Stimulated activated CD8-positive, alpha-beta memory T cell treated with anti-CD3 and anti-CD28 coated beads, Interleukin-7, amount 100 ng/mL, for 48 hours (primary cell): ENCODE measurements around the gene ZP3.
"Not testable (repeated sequence)": the region's sequence is repeated elsewhere in the genome, so short reads cannot be mapped to it uniquely, and the experiment has no call there.

Experiments used
- DNase-seq, 2 donors: peaks; one replicate each; pipeline ENCODE4 v3.0.0-alpha.2; 2020; ENCODE audit warnings: low read depth in 1 of 2; ENCODE audit errors: extremely low read depth in 1 of 2

The ZP3 gene

DNA sequence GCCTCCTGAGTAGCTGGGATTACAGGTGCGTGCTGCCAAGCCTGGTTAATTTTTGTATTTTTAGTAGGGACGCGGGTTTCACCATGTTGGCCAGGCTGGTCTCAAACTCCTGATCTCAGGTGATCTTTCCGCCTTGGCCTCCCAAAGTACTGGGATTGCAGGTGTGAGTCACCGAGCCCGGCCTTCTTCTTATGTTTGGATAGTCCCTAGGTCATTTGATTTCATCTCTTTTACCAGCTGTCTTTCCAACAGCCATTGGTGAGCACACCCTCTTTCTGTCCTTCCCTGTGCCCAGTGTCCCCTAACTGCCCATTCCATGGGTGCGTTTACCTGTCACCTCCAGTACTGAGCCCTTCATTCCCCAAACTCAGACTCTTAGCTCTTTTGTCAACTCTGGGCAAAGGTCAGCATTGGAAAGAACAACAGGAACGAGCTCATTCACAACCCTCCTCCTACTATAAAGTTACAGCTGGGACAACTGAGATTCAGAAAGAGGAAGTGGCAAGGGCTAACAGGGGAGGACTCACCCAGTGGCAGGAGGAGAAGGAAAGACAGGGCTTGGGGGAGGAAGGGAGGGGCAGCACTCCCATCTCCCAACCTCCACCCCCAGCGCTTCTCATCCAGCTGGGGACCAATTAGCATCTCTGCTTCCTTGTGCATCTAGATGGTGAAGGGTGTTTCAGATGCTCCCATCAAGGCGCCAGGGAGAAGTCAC, 20.8 kb upstream of the ZP3 start:
- no peak for DNase-seq

DNA sequence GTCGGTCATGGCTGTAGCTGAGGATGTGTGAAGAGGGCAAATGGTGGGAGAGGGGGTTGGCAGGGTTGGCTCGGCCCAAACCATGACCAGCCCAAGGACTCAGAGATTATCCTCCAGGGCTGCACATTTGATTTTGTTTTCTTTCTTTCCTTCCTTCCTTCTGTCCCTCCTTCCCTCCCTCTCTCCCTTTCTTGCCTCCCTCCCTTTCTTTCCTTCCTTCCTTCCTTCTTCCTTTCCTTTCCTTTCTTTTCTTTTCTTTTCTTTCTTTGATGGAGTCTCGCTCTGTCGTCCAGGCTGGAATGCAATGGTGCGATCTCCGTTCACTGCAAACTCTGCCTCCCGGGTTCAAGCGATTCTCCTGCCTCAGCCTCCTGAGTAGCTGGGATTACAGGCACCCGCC, 19.0 kb upstream of the ZP3 start:
- no peak for DNase-seq

DNA sequence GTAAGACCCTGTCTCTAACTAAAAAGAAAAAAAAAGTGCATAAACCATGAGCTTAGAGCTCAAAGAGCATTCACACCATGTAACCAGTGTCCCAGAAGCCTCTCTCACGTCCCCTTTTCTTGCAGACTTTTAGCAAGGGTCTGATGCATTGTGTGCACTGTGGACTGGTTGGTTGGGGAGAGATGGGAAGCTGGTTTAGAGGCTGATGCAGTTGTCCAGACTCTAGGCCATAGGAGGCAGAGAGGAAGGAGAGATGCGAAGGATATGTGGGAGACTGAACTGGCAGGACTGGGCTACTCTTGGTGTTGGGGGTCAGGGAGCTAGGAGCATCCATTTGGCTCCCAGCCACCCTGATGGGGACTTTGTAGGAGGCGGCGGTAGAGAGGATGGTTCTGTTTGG, 17.0 kb upstream of the ZP3 start:
- DNase-seq = no peak

DNA sequence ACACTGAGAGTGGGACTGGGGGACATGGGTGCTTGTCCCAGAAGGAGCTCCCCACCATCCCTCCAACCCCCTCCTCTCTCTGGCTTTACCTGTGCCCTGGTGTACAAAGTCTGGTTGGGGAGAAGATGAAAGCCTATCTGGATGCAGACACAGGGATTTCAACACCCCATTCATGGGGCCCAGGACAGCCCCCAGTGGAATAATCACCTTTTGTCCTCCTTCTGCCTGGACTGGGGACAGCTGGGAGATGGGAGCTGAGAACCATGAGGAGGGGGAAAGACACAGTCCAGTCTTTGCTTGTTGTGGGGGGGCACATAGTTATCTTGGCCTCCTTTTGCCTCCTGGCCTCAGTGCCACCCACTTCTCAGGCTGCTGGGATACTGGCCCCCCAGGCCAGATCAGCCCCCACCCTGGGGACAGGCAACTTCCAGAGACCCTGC, 16.6 kb upstream of the ZP3 start:
- DNase-seq = no peak

DNA sequence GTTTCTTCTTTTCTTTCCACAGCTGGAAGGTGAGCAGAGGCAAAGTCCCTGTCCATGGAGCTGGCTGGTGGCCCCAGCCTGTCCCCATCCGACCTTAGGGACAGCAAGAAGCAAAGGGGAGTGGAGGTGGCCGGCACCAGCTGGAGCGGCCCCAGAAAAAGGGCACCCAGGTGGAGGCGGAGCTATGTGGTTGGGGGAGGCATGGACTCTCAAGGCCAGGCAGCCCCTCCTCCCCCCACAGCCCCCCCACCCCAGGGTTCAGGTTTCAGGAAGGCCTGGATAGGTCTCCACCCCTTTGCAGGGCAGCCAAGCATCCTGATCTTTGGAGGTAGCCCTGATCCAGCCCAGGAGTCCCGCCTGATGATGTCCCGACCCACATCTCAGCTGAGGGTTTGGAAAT, 15.2 kb upstream of the ZP3 start, which contains the start of gene SSC4D:
Gene SSC4D (minus strand): TSS at position 161 of the 400 bp plus-strand sequence. CDS start 5,258 bp downstream, outside the sequence.
- no peak for DNase-seq

DNA sequence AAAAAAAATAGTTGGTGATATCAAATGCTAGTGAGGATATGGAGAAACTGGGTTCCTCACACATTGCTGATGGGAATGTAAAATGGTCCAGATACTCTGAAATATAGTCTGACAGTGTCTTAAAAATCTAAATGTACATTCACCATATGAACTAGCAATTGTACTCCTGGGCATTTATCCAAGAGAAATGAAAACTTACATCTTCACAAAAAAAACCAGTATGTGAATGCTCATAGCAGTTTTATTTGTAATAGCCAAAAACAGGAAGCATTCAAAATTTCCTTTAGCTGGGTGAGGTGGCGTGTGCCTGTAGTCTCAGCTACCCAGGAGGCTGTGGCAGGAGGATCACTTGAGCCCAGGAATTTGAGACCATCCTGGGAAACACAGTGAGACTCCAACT, 13.1 kb upstream of the ZP3 start:
- no peak for DNase-seq

DNA sequence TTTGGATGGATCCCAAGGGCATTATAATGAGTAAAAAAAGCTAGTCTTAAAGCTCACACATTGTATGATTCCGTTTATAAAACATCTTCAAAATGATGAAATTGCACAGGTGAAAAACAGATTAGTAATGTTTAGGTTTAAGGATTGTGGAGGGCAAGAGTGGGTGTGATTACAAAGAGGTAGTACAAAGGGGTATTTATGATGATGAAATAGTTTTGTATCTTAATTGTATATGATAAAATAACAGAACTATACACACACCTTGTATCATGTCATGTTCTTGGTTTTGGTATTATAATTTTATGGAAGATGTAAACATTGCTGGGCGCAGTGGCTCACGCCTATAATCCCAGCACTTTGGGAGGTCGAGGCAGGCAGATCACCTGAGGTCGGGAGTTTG, 12.5 kb upstream of the ZP3 start:
- no peak for DNase-seq

DNA sequence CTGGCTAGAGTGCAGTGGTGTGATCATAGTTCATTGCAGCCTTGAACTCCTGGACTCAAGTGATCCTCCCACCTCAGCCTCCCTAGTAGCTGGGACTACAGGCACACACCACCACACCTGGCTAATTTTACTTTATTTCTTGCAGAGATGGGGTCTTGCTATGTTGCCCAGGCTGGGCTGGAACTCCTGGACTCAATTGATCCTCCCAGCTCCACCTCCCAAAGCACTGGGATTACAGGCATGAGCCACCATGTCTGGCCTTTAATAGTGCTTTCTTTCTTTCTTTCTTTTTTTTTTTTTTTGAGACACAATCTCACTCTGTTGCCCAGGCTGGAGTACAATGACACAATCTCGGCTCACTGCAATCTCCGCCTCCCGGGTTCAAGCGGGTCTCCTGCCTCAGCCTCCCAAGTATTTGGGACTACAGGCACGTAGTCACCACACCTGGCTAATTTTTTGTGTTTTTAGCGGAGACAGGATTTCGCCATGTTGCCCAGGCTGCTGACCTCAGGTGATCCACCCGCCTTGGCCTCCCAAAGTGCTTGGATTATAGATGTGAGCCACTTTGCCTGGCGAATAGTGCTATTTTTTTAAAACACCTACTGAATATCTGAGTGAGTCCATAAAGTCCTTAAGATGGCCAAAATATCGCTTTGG, 7.0 kb upstream of the ZP3 start:
- DNase-seq = not testable (repeated sequence)

DNA sequence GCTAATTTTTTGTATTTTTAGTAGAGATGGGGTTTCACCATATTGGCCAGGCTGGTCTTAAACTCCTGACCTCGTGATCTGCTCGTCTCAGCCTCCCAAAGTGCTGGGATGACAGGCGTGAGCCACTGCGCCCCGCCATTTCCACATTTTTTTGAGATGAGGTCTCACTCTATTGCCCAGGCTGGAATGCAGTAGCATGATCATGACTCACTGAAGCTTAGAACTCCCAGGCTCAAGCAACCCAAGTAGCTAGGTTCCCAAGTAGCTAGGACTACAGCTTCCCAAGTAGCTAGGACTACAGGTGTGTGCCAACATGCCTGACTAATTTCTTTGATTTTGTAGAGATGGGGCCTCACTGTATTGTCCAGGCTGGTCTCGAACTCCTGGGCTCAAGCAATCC, 3.7 kb upstream of the ZP3 start:
- DNase-seq = not testable (repeated sequence)

DNA sequence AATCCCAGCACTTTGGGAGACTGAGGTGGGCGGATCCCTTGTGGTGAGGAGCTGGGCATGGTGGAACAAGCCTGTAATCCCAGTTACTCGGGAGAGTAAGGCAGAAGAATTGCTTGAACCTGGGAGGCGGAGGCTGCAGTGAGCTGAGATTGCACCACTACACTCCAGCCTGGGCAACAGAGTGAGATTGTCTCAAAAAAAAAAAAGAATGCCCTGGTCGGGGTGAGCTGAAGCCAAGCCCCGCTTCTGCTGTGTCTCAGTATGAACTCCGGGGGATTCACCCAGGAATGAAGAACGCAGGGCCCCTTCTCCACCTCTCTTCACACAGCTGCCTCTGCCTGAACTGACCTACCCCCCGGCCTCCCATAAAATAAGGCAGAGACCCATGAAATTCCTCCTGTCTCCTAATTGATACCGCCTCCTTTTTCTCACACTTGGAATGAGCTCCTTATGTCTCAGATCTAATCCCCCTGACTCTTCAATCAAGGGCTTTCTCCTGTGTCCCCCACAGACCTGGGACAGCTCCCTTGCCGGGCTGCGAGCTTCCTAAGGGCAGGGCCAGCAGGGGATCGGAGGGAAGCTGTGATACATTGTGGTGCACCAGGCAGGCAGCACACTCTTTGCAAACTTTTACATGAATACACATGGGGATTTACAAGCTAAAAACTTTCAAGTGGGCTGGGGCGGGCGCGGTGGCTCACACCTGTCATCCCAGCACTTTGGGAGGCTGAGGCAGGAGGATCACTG, 911 bp upstream of the ZP3 start:
- DNase-seq = no peak

DNA sequence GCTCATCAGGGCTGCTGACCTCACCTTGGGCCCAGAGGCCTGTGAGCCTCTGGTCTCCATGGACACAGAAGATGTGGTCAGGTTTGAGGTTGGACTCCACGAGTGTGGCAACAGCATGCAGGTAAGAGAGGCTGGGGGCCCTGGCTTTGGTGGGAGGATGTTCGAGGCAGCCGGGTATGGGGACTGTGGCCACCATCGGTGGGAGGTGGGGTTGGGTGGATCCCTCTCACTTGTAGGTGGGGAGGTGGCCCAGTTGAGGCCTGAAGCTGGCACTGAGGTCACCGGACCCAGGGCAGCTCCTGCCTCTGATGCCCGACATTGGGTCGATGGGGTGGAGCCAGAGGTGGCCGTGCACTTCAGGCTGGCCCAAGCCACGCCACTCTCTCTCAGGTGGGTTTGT, 406 bp downstream of the ZP3 start:
- no peak for DNase-seq

DNA sequence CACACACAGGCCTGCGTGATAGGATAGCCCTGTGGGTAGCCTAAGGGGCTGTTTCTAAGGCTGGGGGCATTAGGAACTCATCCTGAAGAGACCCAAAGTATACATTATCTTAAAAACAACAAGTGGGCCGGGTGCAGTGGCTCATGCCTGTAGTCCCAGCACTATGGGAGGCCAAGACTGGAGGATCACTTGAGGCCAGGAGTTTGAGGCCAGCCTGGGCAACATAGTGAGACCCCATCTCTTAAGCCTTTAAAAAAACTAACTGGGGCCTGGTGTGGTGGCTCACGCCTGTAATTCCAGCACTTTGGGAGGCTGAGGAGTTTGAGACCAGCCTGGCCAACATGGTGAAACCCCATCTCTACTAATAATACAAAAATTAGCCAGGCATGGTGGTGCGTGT, 808 bp downstream of the ZP3 start:
- DNase-seq = not testable (repeated sequence)

DNA sequence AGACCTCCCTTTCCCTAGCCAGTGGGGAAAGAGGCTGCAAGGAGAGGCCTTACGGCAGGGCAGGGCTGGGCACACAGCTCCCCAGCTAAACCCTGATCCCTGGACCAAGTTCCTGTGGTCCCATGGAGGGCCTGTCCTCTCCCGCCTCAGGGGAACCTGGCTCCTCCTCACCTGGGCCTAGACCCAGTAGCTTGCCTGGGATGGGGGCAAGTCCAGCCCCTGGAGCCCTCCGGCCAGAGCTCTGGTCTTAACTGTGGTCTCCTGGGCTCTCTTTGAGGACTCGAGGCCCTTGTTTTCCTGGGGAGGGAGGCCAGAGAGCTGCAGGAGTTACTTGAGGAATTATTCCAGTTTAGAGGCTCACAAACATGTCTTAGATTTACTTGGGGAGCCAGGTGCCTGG, 1.5 kb downstream of the ZP3 start:
- DNase-seq = no peak

DNA sequence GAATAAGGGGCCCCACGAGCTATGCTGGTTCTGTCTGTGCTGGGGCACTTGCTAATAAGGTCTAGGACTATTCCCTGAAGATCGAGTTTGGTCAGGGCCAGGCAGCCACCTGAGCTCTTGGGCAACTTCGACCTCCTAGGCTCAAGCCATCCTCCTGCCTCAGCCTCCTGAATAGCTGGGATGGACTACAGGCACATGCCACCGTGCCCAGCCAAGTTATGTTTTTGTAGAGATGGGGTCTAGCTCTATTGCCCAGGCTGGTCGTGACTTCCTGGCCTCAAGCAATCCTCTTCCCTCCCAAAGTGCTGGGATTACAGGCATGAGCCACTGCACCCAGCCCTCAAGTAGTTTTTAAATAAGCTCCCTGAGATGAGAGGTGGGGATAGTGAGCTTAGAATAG, 2.9 kb downstream of the ZP3 start:
- no peak for DNase-seq

DNA sequence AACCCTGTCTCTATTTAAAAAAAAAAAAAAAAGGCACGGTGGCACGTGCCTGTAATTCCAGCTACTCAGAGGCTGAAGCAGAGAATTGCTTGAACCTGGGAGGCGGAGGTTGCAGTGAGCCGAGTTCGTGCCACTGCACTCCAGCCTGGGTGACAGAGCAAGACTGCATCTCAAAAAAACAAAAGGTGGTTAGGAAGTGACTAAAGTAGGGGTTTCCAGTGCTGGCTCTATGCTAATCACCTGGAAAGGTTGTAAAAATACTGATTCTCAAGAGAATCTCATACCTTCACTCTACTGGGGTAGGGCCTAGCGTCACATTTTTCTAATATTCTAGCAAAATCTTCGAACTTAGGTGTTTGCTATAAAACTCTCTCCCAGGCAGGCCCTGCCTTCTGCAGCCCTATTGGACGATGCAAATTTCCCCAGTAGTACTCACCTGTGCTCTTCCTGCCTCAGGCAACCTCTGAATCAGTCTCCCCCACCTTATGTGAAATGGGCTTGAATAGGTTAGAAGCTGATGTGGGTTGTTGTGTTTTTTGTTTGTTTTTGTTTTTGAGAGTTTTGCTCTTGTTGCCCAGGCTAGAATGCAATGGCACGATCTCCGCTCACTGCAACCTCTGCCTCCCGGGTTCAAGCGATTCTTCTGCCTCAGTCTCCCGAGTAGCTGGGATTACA, 3.5 kb downstream of the ZP3 start:
- no peak for DNase-seq

DNA sequence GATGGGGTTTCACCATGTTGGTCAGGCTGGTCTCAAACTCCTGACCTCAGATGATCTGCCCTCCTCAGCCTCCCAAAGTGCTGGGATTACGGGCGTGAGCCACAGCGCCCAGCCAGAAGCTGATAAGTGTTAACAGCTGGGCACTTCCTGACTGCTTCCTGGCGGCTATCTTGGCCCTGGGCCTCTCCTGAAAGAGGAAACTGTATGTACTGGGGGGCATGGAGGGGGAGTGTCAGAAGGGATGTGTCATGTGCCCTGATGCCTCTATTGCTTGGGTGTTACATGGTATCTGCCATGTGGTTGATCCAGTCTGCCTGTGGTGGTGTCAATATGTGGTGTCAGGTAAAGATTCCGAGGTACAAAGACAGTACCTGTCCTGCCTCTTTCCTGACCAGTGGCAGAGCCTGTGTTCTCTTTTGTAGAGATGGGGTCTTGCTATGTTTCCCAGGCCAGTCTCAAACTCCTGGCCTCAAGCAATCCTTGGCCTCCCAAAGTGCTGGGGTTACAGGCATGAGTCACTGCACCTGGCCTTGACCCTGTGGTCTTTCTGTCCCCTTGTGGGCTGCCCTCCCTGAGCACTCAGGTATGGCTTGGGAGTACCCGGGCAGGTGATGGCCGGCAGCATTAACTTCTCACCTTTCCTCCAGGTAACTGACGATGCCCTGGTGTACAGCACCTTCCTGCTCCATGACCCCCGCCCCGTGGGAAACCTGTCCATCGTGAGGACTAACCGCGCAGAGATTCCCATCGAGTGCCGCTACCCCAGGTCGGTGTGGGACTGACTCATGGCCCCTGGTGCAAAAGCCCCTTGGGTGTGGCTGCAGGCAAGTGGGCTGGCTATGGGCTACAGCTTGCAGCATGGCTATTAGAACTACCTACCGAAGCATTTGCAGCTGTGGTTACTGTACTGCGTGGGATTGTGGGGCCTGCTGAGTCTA, 4.4 kb downstream of the ZP3 start:
- DNase-seq = no peak

DNA sequence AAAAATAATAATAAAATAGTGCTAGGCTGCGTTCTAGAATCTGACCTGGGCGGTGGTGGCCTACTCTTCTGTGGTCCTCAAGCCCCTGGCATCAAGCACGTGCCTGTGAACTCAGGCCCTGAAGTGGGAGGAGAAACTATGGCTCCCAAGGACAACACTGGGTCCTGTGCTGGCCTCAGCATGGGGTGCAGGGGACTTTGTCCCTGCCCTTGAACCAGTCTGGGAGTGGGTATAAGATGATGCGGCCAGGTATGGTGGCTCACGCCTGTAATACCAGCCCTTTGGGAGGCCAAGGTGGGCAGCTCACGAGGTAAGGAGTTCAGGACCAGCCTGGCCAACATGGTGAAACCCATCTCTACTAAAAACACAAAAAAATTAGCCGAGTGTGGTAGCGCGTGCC, 5.5 kb downstream of the ZP3 start:
- DNase-seq = no peak

DNA sequence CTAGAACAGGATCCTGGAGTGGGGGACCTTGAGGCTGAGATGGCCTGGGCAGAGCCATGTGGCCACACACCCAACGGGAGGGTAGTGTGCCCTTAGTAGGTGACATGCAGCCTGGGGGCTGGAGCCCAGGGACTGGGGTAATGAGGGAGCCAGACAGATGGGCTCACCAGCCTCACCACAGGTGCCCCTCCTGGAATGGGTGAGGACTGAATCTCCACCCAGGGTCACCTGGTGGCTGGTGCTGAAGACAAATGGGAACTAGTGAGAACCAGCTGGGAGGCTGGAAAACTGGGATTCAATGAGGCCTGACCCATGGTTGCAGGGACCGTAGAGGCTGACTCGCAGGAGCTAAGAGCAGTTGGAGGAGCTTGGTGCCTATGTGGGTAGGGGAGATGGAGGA, 6.1 kb downstream of the ZP3 start:
- no peak for DNase-seq

DNA sequence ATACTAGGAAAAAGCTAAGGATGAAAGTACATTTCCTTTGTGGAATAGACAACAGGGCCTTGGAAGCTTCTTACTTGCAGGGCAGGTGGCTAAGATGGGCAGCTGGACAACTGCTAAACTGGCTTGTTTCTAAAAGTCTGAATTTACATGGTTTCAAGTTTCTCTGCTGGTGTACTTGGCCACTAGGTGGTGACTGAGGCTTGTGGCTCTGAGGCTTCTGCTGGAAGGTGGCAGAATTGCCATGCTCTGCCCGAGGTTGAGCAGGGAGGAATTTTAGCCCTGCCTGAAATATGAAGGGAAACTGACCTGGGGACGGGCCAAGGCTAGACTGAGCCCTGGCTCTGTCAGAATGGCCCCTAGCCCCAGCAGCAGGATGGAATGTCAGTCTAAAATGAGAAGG, 13.1 kb downstream of the ZP3 start:
- peak in 1 of 2 donors; percentile 39 for DNase-seq
